ENCODE measurements around the gene ERC2. TPM values are rescaled to one million over a fixed set of nuclear protein-coding genes. Genes with fewer than 3 reads are reported as not detected.

ERC2 gene
- total and polyA plus RNA-seq, 9 donors: 1.2 to 9.4 (median 5.4) TPM

DNA sequence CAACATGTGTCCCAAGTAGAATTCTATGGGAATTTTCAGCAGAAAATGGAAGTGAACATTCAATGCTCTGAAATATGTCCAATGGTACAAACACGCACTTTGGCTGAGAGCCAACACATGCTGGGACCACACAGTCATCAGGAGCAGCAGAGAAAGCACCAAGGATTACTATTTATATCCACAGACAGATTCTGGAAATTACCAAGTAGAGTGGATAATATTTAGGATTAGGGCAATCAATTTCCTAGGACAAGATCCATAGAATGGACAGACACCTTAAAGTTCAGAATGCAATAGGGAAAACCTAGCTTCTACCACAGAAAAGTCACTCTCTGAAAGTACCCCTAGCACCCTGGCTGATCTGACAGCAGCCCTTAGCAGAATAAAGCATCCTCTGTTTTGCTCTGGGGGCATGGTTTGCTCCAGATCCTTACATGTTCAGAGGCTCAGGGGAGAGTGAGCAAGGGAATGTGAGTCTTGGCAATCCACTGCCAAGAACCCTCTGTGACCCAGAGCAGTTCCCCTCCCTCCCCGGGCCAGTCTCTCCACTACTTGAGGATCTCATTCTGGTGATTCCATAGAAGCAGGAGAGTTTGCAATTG lies 775.2 kb downstream of the ERC2 start:
- Histone ChIP-seq H3K27me3 (no peaks in the 10 kb centered on the region), H3K4me1 (ENCODE audit: insufficient read depth) (peaks cover 2% of the 10 kb centered on the region), H3K4me3 (no peak overlapping the region), H3K9me3 (no peaks in the 10 kb centered on the region), H3K36me3 (no peaks in the 10 kb centered on the region), H3K27ac (no peak overlapping the region)
- intact Hi-C loops (cut with DNase I): no loop called here
- TF ChIP-seq EP300 (IDR thresholded peaks at IDR 0.05) (no peak), POLR2A (IDR thresholded peaks at IDR 0.05) (no peak)
- TF ChIP-seq, protein P1, sequence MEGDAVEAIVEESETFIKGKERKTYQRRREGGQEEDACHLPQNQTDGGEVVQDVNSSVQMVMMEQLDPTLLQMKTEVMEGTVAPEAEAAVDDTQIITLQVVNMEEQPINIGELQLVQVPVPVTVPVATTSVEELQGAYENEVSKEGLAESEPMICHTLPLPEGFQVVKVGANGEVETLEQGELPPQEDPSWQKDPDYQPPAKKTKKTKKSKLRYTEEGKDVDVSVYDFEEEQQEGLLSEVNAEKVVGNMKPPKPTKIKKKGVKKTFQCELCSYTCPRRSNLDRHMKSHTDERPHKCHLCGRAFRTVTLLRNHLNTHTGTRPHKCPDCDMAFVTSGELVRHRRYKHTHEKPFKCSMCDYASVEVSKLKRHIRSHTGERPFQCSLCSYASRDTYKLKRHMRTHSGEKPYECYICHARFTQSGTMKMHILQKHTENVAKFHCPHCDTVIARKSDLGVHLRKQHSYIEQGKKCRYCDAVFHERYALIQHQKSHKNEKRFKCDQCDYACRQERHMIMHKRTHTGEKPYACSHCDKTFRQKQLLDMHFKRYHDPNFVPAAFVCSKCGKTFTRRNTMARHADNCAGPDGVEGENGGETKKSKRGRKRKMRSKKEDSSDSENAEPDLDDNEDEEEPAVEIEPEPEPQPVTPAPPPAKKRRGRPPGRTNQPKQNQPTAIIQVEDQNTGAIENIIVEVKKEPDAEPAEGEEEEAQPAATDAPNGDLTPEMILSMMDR (IDR thresholded peaks at IDR 0.05): no peak
- WGBS, 3 donors: 34 to 45% (median 38%) methylated on average over 2 of the region's 2 CpGs
- DNase-seq: no peak

DNA sequence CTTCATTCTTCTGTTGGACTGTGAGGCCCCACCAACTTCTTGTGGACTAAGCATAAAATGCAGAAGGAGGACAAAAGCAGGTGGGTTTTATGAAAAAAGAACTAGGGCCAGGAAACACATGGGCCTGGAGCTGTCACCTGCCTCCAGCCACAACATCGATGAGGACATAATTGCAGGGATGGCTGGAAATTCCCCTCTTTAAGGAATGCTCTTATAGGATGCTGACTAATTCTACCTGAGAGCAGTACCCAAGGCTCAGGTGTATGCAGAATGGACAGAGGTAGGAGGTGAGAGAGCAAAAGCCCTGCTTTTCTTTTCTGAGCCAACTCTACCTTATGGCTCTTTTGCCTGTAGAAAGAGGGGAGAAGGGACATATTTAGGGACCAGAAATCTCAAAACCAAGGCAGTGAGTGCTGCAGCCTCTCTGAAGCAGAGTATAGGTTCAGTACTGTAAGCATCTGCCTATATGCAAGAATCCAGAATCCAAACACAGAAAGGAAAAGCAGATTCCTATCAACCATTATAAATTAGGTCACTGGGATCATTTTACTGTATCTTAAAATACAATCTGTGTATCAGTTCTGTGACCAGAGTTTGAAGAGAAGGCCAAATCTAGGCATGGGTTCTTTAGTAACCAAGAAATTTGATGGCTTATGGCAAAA lies 775.8 kb downstream of the ERC2 start:
- no peak for DNase-seq
- H3K36me3 ChIP-seq: no peaks in the 10 kb centered on the region
- no peak overlapping the region for H3K27ac ChIP-seq
- intact Hi-C loops (cut with DNase I): no loop called here
- peaks cover 2% of the 10 kb centered on the region for H3K4me1 ChIP-seq (ENCODE audit: insufficient read depth)
- H3K27me3 ChIP-seq: no peaks in the 10 kb centered on the region
- no peaks in the 10 kb centered on the region for H3K9me3 ChIP-seq
- H3K4me3 ChIP-seq: no peak overlapping the region
- WGBS, 3 donors: 74 to 88% (median 77%) methylated on average over 1 of the region's 1 CpG
- TF ChIP-seq, protein P1 (IDR thresholded peaks at IDR 0.05): no peak
- no peak for TF ChIP-seq EP300 (IDR thresholded peaks at IDR 0.05)
- no peak for TF ChIP-seq POLR2A (IDR thresholded peaks at IDR 0.05)

DNA sequence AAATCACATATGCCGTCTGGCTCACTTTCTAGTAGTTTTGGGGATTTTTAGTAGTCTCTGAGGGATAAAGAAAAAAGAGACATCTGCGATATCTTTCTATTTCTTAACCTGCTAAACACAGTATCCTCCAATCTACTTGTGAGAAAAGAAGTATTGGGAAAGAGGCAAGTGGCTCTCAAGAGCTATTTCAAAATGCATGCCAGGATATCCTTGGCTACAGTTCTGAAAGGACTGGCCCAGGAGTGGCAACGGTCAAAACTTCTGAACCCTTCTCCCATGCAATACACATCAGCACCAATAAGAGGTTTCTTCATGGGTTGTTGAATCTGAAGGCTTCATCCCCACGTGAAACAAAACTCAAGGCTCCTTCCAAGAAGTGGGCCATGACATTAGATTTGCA lies 777.1 kb downstream of the ERC2 start:
- DNase-seq: no peak
- H3K27me3 ChIP-seq: no peaks in the 10 kb centered on the region
- no peak overlapping the region for H3K27ac ChIP-seq
- 78 to 85% (median 84%) methylated on average over 4 of the region's 4 CpGs for WGBS, 3 donors
- H3K4me1 ChIP-seq (ENCODE audit: insufficient read depth): peaks cover 7% of the 10 kb centered on the region
- TF ChIP-seq POLR2A (IDR thresholded peaks at IDR 0.05): no peak
- TF ChIP-seq, protein P1 (IDR thresholded peaks at IDR 0.05): no peak
- TF ChIP-seq EP300 (IDR thresholded peaks at IDR 0.05): no peak
- intact Hi-C loops (cut with DNase I): no loop called here
- H3K4me3 ChIP-seq: no peak overlapping the region
- H3K36me3 ChIP-seq: no peaks in the 10 kb centered on the region
- no peaks in the 10 kb centered on the region for H3K9me3 ChIP-seq

DNA sequence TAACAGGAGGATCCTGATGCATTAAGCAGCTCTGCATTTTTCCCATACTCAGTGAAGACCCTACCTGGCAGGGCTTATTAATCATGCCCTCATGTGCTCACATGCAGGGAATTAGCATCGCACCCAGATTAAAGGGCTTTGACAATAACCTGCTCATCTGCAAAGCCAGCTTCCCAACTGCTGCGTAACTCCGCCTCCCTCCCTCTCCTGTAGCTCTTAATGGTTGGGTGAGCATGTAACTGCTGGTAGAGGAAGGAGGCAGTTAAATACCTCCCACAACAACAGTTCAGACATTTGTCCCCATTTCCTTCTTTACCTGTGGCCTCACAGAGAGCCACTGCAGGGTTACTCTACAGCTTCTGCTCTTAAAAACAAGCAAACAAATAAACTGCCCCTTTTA lies 777.5 kb downstream of the ERC2 start:
- DNase-seq: no peak
- Histone ChIP-seq H3K9me3 (no peaks in the 10 kb centered on the region), H3K27me3 (no peaks in the 10 kb centered on the region), H3K4me1 (ENCODE audit: insufficient read depth) (peaks cover 7% of the 10 kb centered on the region), H3K27ac (no peak overlapping the region), H3K4me3 (no peak overlapping the region), H3K36me3 (no peaks in the 10 kb centered on the region)
- intact Hi-C loops (cut with DNase I): no loop called here
- TF ChIP-seq POLR2A (IDR thresholded peaks at IDR 0.05) (no peak), EP300 (IDR thresholded peaks at IDR 0.05) (no peak)
- TF ChIP-seq, protein P1 (IDR thresholded peaks at IDR 0.05): no peak
- 76 to 86% (median 85%) methylated on average over 3 of the region's 3 CpGs for WGBS, 3 donors

All from ovary (tissue), 9 donors.